Measurements from ENCODE around the gene SMG5. TPM values are rescaled to one million over a fixed set of nuclear protein-coding genes. Genes with fewer than 3 reads are reported as not detected.

Gene SMG5
- polyA plus RNA-seq, 1 of the 3 experiments (the other 2 are of a cell fraction): 21.3 TPM

DNA sequence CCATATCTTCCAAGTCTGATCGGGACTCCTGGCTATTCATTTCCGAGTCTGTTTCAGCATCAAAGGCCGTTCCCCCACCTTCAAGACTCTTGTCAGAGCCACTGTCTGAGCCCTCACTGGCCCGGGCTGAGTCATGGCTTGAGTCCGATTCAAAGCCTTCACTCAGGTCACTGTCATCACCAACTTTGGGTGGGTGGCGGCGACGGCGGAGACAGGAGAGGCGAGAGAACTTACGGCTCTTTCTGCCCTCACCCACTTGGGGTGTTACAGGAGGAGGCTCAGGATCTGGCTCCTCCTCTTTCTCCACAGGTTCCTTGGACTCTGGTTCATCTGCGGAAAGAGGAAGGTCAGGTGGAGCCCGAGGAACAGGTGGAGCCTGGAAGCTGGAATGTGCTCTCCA is 16.6 kb downstream of the SMG5 start:
- H3K4me1 ChIP-seq (ENCODE audit: control insufficient read depth in 1 of 2, insufficient read depth in 2 of 2, low read depth in 1 of 2, low read length in 1 of 2): peaks cover 0 to 11% of the 10 kb centered on the region in 2 experiments; a peak in 2 of 4 replicates
- no peak overlapping the region for H3K9ac ChIP-seq
- H3K36me3 ChIP-seq (replicated peaks in 1 of 2; ENCODE audit: control insufficient read depth in 1 of 2, insufficient read depth in 2 of 2, low read length in 1 of 2): peaks cover 64 to 70% of the 10 kb centered on the region in 2 experiments
- H2AFZ ChIP-seq (ENCODE audit: low read depth): no peak overlapping the region
- H3K79me2 ChIP-seq (ENCODE audit: insufficient read depth): peaks cover 6% of the 10 kb centered on the region; the same call in 1 of the 2 replicates
- no peak for TF ChIP-seq JUND (IDR thresholded peaks at IDR 0.05)
- no peak for TF ChIP-seq TEAD4 (IDR thresholded peaks at IDR 0.05; ENCODE audit: borderline replicate concordance, insufficient read depth)
- TF ChIP-seq CHD2 (IDR thresholded peaks at IDR 0.05; ENCODE audit: low read length, partially characterized antibody): no peak
- no peaks in the 10 kb centered on the region for H3K9me2 ChIP-seq
- no peak overlapping the region for H3K4me3 ChIP-seq (ENCODE audit: low read depth in 2 of 2, low read length in 1 of 2)
- no peak overlapping the region for H3K27ac ChIP-seq (ENCODE audit: low read depth in 2 of 2, low read length in 1 of 2)
- no peak overlapping the region for H3K4me2 ChIP-seq
- peaks cover 34% of the 10 kb centered on the region for H3F3A ChIP-seq (replicated peaks; ENCODE audit: insufficient read depth)
- H3K9me3 ChIP-seq: no peaks in the 10 kb centered on the region
- ChIA-PET POLR2A (no interaction called here), CTCF (no interaction called here)
- H3K27me3 ChIP-seq (ENCODE audit: insufficient read depth): no peaks in the 10 kb centered on the region
- peaks cover 13% of the 10 kb centered on the region; the same call in 1 of the 2 replicates for H4K20me1 ChIP-seq (ENCODE audit: insufficient read depth)
- WGBS (ENCODE audit: low lambda C conversion rate): 99% methylated on average over 11 of the region's 13 CpGs
- DNase-seq: no peak

DNA sequence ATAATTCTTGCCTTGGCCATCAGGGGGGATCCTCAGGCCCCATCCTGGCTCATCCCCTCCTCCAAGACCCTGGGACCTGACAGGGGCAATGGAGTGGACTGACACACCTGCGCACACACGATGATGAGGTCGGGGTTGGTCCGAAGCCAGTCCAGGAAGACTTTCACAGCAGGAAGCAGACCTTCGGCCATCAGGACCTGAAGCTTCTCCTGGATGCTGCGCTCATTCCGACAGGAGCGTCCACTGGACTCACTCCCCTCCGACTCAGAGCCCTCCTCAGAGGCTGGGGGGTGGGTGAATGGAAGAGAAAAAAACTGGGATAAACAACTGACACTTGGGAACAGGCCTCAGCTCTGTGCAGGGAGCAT is 19.4 kb downstream of the SMG5 start:
- DNase-seq: no peak
- Histone ChIP-seq H3K4me3 (ENCODE audit: low read depth in 2 of 2, low read length in 1 of 2) (no peak overlapping the region), H3K36me3 (replicated peaks in 1 of 2; ENCODE audit: control insufficient read depth in 1 of 2, insufficient read depth in 2 of 2, low read length in 1 of 2) (peaks cover 76 to 77% of the 10 kb centered on the region in 2 experiments), H3K4me1 (ENCODE audit: control insufficient read depth in 1 of 2, insufficient read depth in 2 of 2, low read depth in 1 of 2, low read length in 1 of 2) (peaks cover 10 to 11% of the 10 kb centered on the region in 2 experiments; a peak in 3 of 4 replicates), H3K9me2 (no peaks in the 10 kb centered on the region), H2AFZ (ENCODE audit: low read depth) (no peak overlapping the region), H3K79me2 (ENCODE audit: insufficient read depth) (peaks cover 7% of the 10 kb centered on the region; the same call in 1 of the 2 replicates), H3K9ac (no peak overlapping the region), H3F3A (replicated peaks; ENCODE audit: insufficient read depth) (peaks cover 26% of the 10 kb centered on the region), H3K27ac (ENCODE audit: low read depth in 2 of 2, low read length in 1 of 2) (peak overlapping the region in 1 of 2 experiments; percentile 56; a peak in 2 of 4 replicates), H3K27me3 (ENCODE audit: insufficient read depth) (no peaks in the 10 kb centered on the region), H3K9me3 (no peaks in the 10 kb centered on the region), H4K20me1 (ENCODE audit: insufficient read depth) (peaks cover 13% of the 10 kb centered on the region; the same call in 1 of the 2 replicates), H3K4me2 (peak overlapping the region; percentile 39; the same call in 1 of the 2 replicates)
- no peak for TF ChIP-seq NFIC (IDR thresholded peaks at IDR 0.05; ENCODE audit: borderline replicate concordance)
- TF ChIP-seq CHD2 (IDR thresholded peaks at IDR 0.05; ENCODE audit: low read length, partially characterized antibody): no peak
- TF ChIP-seq JUND (IDR thresholded peaks at IDR 0.05): no peak
- TF ChIP-seq FOXJ3 (CRISPR knock-in tag; IDR thresholded peaks at IDR 0.05): no peak
- WGBS (ENCODE audit: low lambda C conversion rate): 88% methylated on average over 9 of the region's 9 CpGs
- CTCF ChIA-PET: interaction anchor here (0.8 to 1.4 kb wide), 3 partner anchors 38 to 134 kb away, joined by 3 to 5 read pairs (median 4); no protein-coding TSS in a partner anchor
- POLR2A ChIA-PET: interaction anchor here (1.4 kb wide), 1 partner anchor 10 kb away, joined by 3 read pairs; no protein-coding TSS in a partner anchor

DNA sequence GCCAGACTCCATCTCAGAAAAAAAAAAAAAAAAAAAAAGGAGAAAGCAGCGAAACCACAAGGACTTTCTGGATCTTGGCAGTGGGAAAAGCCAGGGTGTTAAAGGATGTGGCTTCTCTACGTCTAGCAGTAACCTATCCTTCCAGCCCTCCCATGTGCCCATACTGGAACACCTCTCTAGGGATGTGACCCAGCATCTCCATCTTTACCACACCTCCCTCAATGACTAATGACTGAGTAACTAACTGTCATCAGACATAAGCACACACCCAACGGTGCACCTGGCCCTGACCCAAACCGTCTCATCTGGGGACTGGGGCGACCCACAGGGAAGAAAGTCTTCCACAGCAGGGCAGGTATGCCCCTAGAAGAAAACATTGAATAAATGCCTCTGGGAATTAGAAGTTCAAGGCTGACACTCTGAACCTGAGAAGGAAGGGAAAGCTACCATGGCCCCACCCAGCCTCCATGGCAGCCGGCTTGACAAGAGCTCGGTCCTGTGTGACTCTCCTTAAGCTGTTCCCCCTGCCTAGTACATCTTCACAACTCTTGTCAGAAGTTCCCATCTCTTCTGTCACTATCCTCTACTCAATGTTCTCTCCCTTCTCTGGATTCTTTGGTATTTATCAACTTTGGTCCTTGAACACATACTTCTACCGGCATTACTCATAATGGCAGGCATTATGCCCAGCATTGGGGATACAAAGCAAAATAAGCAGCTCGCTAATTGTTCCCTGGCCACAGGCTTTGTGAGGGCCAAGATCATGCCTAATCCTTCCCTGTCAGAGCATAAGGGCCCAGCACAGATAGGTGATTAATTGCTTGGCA is 20.0 kb downstream of the SMG5 start:
- ChIA-PET POLR2A (interaction anchor here (0.7 to 1.4 kb wide), 3 partner anchors 11 to 1230 kb away, joined by 3 read pairs; no protein-coding TSS in a partner anchor), CTCF (interaction anchor here (0.6 to 1.4 kb wide), 4 partner anchors 37 to 337 kb away, joined by 3 to 5 read pairs (median 4); no protein-coding TSS in a partner anchor)
- peak overlapping the region in 1 of 2 experiments; percentile 56; a peak in 2 of 4 replicates for H3K27ac ChIP-seq (ENCODE audit: low read depth in 2 of 2, low read length in 1 of 2)
- peaks cover 26% of the 10 kb centered on the region for H3F3A ChIP-seq (replicated peaks; ENCODE audit: insufficient read depth)
- H3K4me3 ChIP-seq (ENCODE audit: low read depth in 2 of 2, low read length in 1 of 2): no peak overlapping the region
- WGBS (ENCODE audit: low lambda C conversion rate): 72% methylated on average over 9 of the region's 9 CpGs
- H3K79me2 ChIP-seq (ENCODE audit: insufficient read depth): peaks cover 7% of the 10 kb centered on the region; the same call in 1 of the 2 replicates
- no peaks in the 10 kb centered on the region for H3K9me2 ChIP-seq
- no peaks in the 10 kb centered on the region for H3K9me3 ChIP-seq
- TF ChIP-seq FOSL2 (IDR thresholded peaks at IDR 0.05; ENCODE audit: borderline replicate concordance, low read depth) (peak; percentile 56), TCF12 (IDR thresholded peaks at IDR 0.05) (peak; percentile 2; the same call in 1 of the 2 replicates), FOXM1 (IDR thresholded peaks at IDR 0.05; ENCODE audit: low read depth) (no peak), JUND (IDR thresholded peaks at IDR 0.05) (peak; percentile 16; the same call in 1 of the 2 replicates), CHD2 (IDR thresholded peaks at IDR 0.05; ENCODE audit: low read length, partially characterized antibody) (no peak), NFIC (IDR thresholded peaks at IDR 0.05; ENCODE audit: borderline replicate concordance) (0 out of 2 replicates have a peak, but pooled peaks have one; percentile 8)
- TF ChIP-seq, protein P1, sequence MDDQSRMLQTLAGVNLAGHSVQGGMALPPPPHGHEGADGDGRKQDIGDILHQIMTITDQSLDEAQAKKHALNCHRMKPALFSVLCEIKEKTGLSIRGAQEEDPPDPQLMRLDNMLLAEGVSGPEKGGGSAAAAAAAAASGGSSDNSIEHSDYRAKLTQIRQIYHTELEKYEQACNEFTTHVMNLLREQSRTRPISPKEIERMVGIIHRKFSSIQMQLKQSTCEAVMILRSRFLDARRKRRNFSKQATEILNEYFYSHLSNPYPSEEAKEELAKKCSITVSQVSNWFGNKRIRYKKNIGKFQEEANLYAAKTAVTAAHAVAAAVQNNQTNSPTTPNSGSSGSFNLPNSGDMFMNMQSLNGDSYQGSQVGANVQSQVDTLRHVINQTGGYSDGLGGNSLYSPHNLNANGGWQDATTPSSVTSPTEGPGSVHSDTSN (IDR thresholded peaks at IDR 0.05): peak; percentile 45
- no peaks in the 10 kb centered on the region for H3K27me3 ChIP-seq (ENCODE audit: insufficient read depth)
- H3K9ac ChIP-seq: no peak overlapping the region
- H4K20me1 ChIP-seq (ENCODE audit: insufficient read depth): peaks cover 13% of the 10 kb centered on the region; the same call in 1 of the 2 replicates
- peaks cover 11 to 16% of the 10 kb centered on the region in 2 experiments; a peak in 3 of 4 replicates for H3K4me1 ChIP-seq (ENCODE audit: control insufficient read depth in 1 of 2, insufficient read depth in 2 of 2, low read depth in 1 of 2, low read length in 1 of 2)
- no peak for DNase-seq
- no peak overlapping the region for H2AFZ ChIP-seq (ENCODE audit: low read depth)
- peaks cover 72 to 77% of the 10 kb centered on the region in 2 experiments for H3K36me3 ChIP-seq (replicated peaks in 1 of 2; ENCODE audit: control insufficient read depth in 1 of 2, insufficient read depth in 2 of 2, low read length in 1 of 2)
- peak overlapping the region; percentile 39; the same call in 1 of the 2 replicates for H3K4me2 ChIP-seq

All from SK-N-SH (cell line).